GDM1 (cell line): ENCODE results near the gene FAM20C.
"Not testable (repeated sequence)": the region's sequence is repeated elsewhere in the genome, so short reads cannot be mapped to it uniquely, and the experiment has no call there.

Experiments
- DNase-seq: peaks from one replicate; lab custom pipeline; 2025; lab: John Stamatoyannopoulos, UW

FAM20C gene

GRCh38 chr7:228610-229009 lies 36.2 kb downstream of the FAM20C start:
- DNase-seq, result no peak

- DNase-seq, result no peak
Observed at GRCh38 chr7:229184-229964, 37.0 kb downstream of the FAM20C start.

- DNase-seq, result no peak
Observed at GRCh38 chr7:230274-230673, 37.9 kb downstream of the FAM20C start.

GRCh38 chr7:231030-231857 lies 38.9 kb downstream of the FAM20C start:
- DNase-seq, result no peak

GRCh38 chr7:231858-232246 lies 39.5 kb downstream of the FAM20C start:
- no peak for DNase-seq

- no peak for DNase-seq
Observed at GRCh38 chr7:232410-233248, 40.3 kb downstream of the FAM20C start.

GRCh38 chr7:233249-234035 lies 41.1 kb downstream of the FAM20C start:
- DNase-seq, result no peak

- no peak for DNase-seq
Observed at GRCh38 chr7:234051-234707, 41.8 kb downstream of the FAM20C start.

- no peak for DNase-seq
Observed at GRCh38 chr7:234708-235553, 42.6 kb downstream of the FAM20C start.

GRCh38 chr7:235576-236395 lies 43.4 kb downstream of the FAM20C start:
- DNase-seq, result no peak

- no peak for DNase-seq
Observed at GRCh38 chr7:236967-237366, 44.6 kb downstream of the FAM20C start.

GRCh38 chr7:237385-237784 lies 45.0 kb downstream of the FAM20C start:
- no peak for DNase-seq

- no peak for DNase-seq
Observed at GRCh38 chr7:240146-240676, 47.8 kb downstream of the FAM20C start.

GRCh38 chr7:240887-241421 lies 48.6 kb downstream of the FAM20C start:
- DNase-seq, result no peak

- DNase-seq, result no peak
Observed at GRCh38 chr7:241513-241912, 49.1 kb downstream of the FAM20C start.

GRCh38 chr7:242826-243579 lies 50.6 kb downstream of the FAM20C start:
- not testable (repeated sequence) for DNase-seq

- not testable (repeated sequence) for DNase-seq
Observed at GRCh38 chr7:243580-243978, 51.2 kb downstream of the FAM20C start.

GRCh38 chr7:244974-245373 lies 52.6 kb downstream of the FAM20C start:
- no peak for DNase-seq
